ENCODE data around the gene AP1G1. TPM values are rescaled to one million over a fixed set of nuclear protein-coding genes. Genes with fewer than 3 reads are reported as not detected.

AP1G1 gene
- total and polyA plus RNA-seq, 2 donors from 2014 or later: 28.0 to 111 TPM

- no peak overlapping the region for H3K9ac ChIP-seq (ENCODE audit: low read length in 3 of 3)
- H3K4me1 ChIP-seq (ENCODE audit: control insufficient read depth in 2 of 3, insufficient read depth in 2 of 3, low read depth in 1 of 3, low read length in 3 of 3): peaks cover 0 to 2% (median 0%) of the 10 kb centered on the region in 3 donors
- H3K36me3 ChIP-seq (ENCODE audit: control insufficient read depth in 2 of 3, insufficient read depth in 3 of 3, low read length in 3 of 3): peaks cover 8 to 44% (median 30%) of the 10 kb centered on the region in 3 donors
- H3K27ac ChIP-seq (ENCODE audit: low read depth in 2 of 2, low read length in 2 of 2): no peak overlapping the region
- intact Hi-C loops (cut with DNase I): no loop called here
- TF ChIP-seq CTCF (IDR thresholded peaks at IDR 0.05; ENCODE audit: borderline replicate concordance, extremely low read depth, insufficient read depth): no peak
- FAIRE-seq: no peak
- H3K4me3 ChIP-seq (ENCODE audit: low read length in 3 of 3): no peak overlapping the region
- no peaks in the 10 kb centered on the region for H3K27me3 ChIP-seq (ENCODE audit: control insufficient read depth, insufficient read depth, low read length)
- DNase-seq: no peak
- H3K9me3 ChIP-seq (ENCODE audit: control insufficient read depth in 2 of 3, insufficient read depth in 1 of 3, low read length in 3 of 3): no peaks in the 10 kb centered on the region
Measured at GRCh38 chr16:71732587-71732986, 76.0 kb downstream of the AP1G1 start.

DNA sequence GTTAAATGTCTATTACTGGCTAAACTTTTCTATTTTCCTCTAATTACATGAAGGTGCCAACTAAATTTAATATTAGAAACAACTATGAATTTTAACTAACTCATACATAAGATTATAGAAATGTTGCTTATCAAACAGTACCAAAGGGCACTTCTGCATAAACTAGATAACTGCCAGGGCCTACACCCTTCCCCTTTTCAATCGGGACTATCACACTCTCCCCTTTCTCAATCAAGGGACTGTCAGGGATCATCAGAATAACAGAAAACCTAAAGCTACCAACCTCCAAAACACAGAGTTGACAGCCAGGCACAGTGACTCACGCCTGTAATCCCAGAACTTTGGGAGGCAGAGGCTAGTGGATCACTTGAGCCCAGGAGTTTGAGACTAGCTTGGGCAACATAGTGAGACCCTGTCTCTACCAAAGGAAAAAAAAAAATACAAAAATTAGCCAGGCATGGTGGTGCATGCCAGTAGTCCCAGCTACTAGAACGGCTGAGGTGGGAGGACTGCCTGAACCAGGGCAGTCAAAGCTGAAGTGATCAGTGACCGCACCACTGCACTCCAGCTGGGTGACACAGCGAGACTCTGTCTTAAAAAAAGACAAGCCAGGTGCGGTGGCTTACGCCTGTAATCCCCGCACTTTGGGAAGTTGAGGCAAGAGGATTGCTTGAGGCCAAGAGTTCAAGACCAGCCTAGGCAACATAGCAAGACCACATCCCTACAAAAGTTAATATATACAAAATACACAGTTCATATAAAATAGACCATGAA, 80.9 kb downstream of the AP1G1 start:
- H3K36me3 ChIP-seq (ENCODE audit: control insufficient read depth in 2 of 3, insufficient read depth in 3 of 3, low read length in 3 of 3): peaks cover 0 to 16% (median 14%) of the 10 kb centered on the region in 3 donors
- H3K4me3 ChIP-seq (ENCODE audit: low read length in 3 of 3): no peak overlapping the region
- H3K9me3 ChIP-seq (ENCODE audit: control insufficient read depth in 2 of 3, insufficient read depth in 1 of 3, low read length in 3 of 3): no peaks in the 10 kb centered on the region
- intact Hi-C loops (cut with DNase I): no loop called here
- no peak overlapping the region for H3K9ac ChIP-seq (ENCODE audit: low read length in 3 of 3)
- TF ChIP-seq CTCF (IDR thresholded peaks at IDR 0.05; ENCODE audit: borderline replicate concordance, extremely low read depth, insufficient read depth): no peak
- peaks cover 0 to 2% (median under 1%) of the 10 kb centered on the region in 3 donors for H3K4me1 ChIP-seq (ENCODE audit: control insufficient read depth in 2 of 3, insufficient read depth in 2 of 3, low read depth in 1 of 3, low read length in 3 of 3)
- DNase-seq (no peak), FAIRE-seq (no peak)
- H3K27ac ChIP-seq (ENCODE audit: low read depth in 2 of 2, low read length in 2 of 2): no peak overlapping the region
- H3K27me3 ChIP-seq (ENCODE audit: control insufficient read depth, insufficient read depth, low read length): no peaks in the 10 kb centered on the region

DNA sequence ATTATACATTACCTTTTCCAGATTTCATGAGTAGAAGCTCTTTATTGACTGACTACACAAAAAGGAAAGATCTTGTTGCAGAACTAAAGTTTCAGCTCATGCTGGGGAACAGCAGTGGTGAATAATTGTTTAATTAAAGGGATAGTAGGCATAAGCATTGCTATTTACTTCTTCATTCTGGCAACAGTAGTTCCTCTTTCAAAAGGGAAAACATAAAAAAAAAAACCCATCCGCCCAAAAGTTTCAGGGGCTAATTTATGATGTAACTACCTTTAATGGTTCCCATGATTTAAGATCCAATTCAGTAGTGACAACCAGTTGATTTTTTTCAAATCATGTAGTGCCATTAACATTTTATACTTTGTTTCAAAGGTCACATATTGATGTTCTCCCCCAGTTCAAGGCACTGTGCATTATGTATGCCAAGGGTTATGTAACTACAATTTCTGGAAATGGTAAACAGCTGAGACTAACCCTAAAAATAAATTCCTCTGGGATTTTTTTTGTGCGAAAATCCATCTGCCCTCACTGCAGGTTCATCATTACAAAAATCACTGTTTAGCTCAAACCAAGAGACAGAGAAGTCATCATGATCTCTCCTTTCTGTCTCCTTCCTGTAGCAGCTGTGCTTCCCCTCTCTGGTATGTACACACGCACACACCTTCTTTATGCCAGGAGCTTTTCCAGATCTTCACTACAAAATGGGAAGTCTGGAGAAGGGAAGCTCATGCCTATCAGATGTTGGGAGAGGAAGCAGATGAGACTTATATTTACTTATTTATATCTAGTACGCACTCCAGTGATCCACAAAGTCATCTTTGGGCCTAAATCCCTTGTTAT, 81.9 kb downstream of the AP1G1 start:
- peak overlapping the region in 1 of 2 donors; percentile 37 for H3K27ac ChIP-seq (ENCODE audit: low read depth in 2 of 2, low read length in 2 of 2)
- TF ChIP-seq CTCF (IDR thresholded peaks at IDR 0.05; ENCODE audit: borderline replicate concordance, extremely low read depth, insufficient read depth): no peak
- no peak overlapping the region for H3K4me3 ChIP-seq (ENCODE audit: low read length in 3 of 3)
- intact Hi-C loops (cut with DNase I): no loop called here
- peaks cover 0 to 4% (median 2%) of the 10 kb centered on the region in 3 donors for H3K4me1 ChIP-seq (ENCODE audit: control insufficient read depth in 2 of 3, insufficient read depth in 2 of 3, low read depth in 1 of 3, low read length in 3 of 3)
- H3K9me3 ChIP-seq (ENCODE audit: control insufficient read depth in 2 of 3, insufficient read depth in 1 of 3, low read length in 3 of 3): no peaks in the 10 kb centered on the region
- no peak for DNase-seq
- FAIRE-seq: no peak
- H3K9ac ChIP-seq (ENCODE audit: low read length in 3 of 3): no peak overlapping the region
- H3K36me3 ChIP-seq (ENCODE audit: control insufficient read depth in 2 of 3, insufficient read depth in 3 of 3, low read length in 3 of 3): peaks cover 0 to 6% (median 5%) of the 10 kb centered on the region in 3 donors
- H3K27me3 ChIP-seq (ENCODE audit: control insufficient read depth, insufficient read depth, low read length): no peaks in the 10 kb centered on the region
